Measurements from ENCODE around the gene BRINP2.

Gene BRINP2

DNA sequence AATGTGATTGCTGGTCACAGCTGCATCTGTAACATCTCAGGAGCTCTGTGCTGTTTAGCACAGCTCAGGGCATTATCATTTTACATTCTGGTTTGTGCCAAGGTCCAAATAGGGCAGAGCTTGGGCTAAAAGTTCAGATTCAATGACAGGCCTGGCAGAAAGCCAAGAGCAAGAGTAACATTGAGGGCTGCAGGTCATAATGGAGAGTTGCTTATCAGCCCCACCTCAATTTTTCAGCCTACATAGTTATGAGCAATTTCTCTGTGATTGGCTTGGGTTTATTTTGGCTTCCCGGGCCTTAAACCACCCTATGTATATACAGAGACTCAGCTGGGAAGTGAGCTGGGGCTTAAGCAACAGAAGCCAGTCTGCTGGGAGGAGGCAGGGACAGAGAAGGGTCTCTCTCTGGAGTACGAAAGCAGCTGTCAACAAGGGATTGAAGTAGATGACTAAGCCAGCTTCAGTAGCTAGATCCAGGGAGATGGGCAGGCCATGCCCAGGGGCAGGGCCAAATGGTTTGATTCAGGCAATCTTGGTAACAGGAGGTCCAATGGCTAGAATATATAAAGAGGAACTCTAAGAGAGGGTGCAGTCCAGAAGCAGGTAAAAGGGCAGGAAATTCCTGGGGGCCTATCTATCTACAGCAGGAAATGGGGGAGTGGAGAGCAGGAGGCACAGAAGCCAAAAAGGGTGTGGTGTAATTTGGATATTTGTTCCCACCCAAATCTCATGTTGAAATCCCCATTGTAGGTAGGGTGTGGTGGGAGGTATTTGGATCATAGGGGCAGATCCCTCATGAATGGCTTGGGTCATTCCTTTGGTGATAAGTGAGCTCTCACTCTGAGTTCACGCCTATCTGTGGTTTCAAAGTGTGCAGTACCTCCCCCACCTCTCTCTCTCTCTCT lies 49.0 kb downstream of the BRINP2 start:
- no peak for DNase-seq

DNA sequence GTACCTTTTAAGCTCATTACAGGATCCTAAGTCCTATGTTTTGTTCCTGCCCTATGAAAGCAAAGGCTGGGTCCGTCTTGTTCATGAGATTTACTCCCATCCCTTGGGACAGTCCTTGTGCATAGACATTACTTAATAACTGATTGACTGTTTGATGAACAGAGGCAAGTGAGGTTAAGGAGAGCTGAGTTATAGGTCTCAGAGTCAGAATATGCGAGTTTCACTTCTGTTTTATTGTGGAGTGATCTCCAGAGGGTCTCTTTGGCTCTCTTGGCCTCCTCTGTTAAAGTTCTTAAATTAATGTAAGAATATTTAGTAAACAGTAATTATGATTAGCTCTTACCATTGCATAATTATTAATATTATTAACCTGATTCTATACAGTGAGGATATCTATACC lies 52.6 kb downstream of the BRINP2 start:
- DNase-seq: no peak

DNA sequence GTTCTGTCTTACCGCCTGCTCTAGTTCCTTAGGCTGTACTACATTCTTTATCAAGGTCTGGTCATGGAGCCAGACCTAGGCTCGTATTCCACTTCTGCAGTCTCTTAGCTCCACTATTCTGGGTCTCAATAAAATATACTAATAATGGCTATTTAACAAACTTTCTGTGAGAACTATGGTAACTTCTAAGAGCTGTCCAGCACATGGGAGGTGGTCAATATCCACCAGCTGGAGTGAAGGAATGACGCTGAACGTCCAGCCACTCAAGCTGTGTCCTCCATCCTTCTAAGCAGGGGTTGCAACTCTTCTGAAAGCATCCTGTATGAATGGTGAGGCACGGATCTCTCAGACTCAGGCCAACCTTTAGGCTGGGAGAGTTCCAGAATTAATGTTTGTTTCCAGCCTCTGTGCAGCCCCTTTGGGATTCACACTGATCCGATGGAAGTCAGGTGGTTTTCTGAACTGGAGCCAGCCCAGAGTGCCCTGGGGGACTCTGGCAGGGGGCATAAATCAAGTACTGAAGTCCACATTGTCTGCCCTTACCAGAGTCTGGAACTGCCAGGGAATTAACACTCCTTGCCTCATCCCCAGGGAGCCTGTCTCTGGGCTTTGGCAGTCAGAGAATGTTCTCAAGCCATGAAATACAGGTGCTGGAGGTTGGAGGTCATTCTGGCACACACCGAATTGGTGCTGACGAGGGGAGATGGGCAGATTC lies 57.4 kb downstream of the BRINP2 start:
- peak in 1 of 3 experiments; percentile 57 for DNase-seq

DNA sequence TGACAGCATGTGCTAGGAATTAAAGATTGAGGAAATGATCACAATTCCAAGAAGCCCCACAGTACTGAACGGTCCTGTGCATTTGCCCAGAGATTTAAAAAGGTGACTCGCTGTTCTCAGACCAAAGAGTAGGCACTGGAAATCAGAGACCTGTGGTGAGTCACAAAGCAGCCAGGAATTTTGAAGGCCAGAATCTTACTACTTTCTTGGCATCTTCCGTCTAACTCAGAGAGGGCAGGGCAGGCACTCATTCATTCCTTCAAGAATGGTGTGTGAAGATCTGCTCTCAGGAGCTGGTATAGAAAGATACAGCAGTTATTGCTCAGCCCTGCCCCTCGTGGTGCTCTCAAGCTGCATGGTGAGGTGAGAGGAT lies 57.9 kb downstream of the BRINP2 start:
- no peak for DNase-seq

DNA sequence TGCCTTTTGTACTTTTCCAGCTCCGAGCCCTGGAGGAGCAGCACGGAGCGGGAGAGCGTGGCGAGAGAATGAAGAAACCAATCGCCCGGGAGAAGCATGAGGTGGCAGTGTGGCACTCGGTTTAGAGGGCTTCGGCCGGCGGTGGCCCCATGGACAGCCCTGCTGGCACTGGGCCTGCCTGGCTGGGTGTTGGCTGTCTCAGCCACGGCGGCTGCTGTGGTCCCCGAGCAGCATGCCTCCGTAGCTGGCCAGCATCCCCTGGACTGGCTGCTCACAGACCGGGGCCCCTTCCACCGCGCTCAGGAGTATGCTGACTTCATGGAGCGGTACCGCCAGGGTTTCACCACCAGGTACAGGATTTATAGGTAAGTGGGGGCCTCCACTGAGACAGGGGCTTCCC lies 59.0 kb downstream of the BRINP2 start:
- no peak for DNase-seq

DNA sequence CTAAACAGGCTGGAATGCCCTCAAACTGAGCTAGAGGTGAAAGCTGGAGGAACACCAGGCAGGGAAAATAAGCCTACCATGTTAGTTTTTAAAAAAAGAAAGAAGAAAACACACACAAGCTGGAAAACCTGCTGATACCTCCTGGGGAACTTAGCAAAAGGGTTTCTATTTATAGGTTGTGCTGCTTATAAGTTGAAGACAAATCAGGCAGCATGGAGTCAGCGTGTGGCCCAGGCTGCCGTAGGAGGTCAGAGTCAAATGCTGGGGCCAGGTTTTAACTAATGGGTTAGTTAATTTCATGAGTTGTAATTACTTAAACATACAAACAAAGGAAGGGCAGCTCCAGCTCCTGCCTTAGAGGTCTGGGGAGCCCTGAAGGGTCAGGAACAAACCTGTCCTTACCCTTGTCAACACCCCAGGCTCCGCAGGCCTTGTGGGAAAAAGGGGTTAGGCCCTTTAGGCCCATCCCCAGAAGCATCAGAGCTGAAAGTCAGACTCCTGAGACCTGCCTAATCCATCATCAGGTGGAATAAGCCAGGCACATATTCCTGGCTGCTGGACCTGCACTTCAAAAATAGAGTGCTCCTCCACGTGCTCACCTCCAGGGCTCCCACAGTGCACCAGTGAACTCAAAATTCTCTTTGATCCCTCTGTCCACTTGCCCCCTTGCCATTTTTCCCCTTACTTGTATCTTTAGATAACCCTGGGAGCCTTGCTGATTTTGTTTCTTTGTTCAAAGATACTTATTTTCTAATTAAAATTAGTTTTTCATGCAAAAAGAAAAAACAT lies 59.7 kb downstream of the BRINP2 start:
- DNase-seq: peak in 2 of 3 experiments; percentile 48 to 74

DNA sequence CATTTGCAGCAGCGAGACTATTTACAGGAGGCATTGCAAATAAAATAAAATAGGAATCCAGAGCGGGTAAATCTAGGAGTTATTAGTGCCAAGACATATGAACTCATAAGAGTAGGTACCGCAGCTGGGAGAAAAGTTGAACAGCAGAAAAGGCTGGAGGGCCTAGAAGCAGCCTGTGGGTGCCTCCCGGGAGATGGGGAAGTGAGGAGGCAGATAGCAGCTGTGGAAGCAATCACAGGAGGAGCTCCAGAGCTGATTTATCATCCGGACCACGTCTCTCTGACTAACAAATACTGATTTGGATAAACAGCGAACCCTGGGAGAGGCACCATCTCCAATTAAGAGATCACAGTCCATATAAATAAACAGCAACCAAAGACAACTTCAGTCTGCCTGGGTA lies 64.6 kb downstream of the BRINP2 start:
- no peak for DNase-seq

DNA sequence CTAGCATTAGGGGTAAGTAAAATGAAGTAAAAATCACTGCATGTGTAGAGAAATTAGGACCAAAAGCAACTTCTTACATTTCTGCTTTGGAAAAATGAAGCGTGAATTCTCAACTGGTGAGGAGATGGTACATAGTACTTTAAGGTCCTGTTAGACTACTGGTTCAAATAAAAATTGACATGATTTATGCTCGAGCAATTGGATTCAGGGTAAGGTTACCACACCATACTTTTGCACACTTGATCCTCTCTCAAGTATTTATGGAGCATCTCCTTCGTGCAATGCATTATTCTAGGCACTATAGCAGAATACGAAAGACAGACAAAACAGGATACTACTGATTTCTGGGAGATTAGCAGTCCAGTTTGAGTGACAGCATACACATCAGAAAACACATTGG lies 66.2 kb downstream of the BRINP2 start:
- DNase-seq: peak in 1 of 3 experiments; percentile 73

DNA sequence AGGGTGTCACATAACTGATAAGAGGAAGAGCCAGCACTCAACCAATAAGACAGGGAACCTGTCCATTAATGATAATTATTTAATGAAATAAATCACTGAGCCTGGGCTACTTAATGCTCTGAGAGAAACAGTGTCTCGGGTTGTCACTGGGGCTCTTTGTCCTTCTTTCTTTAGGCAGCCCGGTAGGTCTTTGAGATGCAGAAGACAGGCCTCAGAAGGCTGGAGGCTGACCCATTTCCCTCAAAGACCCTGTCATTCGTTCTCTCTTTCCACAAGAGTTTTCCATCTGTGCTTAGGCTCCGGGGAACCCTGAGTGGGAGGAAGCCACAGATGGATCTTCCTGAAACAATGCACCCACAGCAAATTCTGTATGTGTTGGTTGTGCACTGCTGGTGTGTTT lies 68.2 kb downstream of the BRINP2 start:
- no peak for DNase-seq

DNA sequence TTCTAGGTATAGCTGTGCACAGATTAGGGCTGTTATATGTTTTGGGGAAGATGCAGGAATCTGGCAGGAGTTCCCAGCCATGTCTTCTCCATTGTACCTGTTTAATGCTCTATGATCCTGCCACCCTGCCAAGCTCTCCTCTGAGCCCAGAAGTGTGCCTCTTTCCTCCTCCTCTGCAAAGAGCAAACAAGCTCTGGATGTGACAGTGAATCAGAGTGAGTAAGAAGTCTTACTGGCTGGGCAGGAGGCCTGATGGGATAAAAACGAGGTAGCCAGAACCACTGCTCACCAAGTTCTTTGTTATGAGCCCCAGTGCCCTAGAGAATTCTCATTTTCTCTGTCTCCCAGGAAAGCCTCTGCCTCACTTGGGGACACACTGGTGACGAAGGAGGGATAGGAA lies 69.0 kb downstream of the BRINP2 start:
- no peak for DNase-seq

DNA sequence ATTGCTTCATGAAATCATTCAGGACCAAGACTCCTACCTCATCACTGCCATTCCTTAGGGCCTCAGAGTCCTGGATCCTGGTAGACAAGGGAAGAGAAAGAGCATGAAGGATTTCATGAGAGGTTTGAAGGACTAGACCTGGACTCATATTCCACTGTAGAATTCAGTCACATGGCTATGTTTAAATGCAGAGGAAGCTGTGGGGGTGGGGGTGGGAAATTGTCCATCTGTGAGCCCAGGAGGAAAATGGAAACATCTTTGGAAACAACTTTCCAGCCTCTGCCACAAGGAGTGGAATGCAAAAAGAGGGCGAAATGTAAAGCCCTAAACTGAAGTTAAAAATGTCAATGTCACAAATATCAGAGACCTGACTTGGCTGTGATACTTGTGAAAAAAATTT lies 73.0 kb downstream of the BRINP2 start:
- no peak for DNase-seq

DNA sequence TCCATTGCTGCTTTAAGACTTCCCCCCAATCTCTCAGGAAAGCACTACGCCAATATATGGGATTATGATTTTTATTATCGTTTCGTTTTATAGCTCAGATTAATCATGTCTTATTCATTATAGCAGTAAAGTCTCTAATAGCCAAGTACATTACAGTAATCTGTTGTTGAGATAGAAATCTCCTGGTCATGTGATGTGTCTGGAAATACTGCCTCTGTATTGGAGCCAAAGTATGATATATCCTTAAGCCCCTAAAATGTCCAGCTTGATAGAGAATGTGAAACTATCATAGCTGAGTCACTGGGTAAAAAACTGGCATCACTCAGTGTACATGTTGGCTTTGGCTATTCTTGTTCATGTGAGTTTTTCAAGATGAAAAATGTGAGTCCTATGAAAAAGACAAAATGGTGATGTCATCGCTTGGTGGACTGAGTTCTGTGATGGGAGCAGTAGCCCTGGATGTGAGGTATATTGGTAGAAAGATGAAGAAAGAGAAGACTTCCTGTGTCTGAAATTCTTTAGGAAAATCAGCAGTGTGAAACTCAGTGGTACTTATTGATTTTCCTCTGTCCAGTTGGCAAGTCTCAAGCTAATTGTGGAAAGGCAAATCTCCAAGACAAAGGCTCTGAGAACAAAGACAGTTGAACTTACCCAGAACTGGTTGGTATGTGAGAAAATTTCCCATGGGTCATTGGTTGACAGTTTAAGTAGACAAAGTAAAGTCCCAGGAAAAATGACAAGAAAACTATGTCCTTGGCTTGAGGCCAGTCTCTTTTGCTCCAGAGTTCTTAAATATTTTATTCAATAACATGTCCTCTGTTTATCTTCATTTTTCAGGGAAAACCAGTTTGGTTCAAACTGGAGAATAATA lies 76.2 kb downstream of the BRINP2 start:
- DNase-seq: no peak

DNA sequence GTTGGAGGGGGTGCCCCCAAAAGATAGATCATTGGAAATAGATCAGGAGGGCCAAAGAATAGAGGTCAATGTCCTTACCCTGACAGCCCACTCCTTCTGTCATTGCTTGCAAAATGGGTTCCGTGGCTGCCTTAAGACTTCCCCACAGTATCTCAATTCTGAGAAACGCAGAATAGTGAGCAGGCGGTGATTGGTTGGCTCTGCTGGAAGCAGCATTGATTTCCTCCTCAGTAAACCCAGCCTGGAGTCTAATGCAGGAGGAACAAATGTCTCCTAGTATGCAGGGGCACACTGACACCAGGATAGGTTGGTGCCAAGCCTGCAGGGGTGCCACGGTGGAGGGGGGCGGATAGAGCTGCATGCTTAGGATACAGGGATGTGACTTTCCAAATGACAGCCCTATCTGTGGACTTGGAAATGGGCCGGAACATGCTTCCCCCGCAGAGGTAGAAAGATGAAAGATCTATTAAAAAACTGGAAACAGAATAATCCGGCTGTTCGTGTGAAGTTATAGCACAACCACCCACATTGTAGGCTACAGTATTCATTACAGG lies 76.9 kb downstream of the BRINP2 start:
- DNase-seq: no peak

DNA sequence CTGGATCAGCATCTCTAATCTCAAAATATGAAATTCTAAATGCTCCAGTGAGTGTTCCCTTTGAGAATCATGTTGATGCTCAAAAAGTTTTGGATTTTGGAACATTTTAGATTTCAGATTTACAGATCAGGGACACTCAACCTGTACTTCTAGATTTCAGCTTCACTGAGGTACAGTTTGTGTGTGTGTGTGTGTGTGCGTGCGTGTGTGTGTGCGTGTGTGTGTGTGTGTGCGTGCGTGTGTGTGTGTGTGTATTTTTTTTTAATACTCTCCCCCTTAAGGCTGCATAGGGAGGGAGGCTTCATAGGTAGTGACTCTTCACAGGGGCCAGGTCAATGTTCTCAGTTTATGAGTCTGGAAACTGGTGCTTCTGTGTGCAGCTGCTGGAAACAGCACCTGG lies 77.5 kb downstream of the BRINP2 start:
- DNase-seq: no peak

DNA sequence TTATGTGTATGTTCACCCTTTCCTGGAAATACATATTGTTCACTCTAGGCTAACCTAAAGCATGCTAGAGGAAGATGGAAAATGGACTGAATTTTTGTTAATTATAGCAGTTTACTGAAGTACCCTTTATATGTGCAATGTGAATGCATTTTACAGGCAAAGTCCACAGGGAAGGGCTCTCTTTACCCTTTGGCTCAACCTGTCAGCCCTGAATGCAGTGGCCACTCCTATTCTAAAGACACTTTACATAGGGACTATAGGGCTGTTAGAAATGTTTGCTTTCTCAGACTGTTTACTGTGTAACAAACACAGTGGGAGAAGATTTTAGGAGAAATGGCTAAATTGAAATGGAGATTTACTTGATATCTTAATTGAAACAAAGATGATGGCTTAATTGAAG lies 78.5 kb downstream of the BRINP2 start:
- peak in 1 of 3 experiments; percentile 14 for DNase-seq

DNA sequence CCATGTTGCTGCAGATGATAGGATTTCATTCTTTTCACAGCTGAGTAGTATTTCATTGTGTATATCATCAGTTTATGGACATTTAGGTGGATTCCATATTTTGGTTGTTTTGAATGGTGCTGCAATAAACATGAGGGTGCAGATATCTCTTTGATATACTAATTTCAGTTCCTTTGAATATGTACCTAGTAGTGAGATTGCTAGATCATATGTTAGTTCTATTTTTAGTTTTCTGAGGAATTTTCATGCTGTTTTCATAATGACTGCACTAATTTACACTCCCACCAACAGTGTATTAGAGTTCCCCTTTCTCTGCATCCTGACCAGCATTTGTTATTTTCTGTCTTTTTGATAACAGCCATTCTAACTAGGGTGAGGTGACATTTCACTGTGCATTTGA lies 82.1 kb downstream of the BRINP2 start:
- no peak for DNase-seq

DNA sequence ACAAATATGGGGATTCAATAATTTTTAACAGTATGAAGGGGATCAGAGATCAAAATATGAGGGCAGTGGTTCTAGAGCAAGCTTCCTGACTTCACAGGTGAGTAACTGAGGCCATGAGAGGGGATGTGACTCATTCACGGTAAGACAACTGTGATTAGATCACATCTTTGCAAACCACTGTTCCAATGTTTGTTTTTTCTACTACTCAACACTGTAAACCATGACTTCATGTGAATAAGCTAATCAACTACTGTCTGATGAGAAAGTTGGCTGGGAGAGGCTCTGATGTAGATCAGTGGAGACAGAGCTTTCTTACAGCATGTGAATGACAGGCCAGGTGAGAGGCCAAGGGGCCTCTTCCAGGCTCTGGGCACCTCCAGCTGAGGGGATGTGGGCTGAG lies 84.7 kb downstream of the BRINP2 start:
- peak in 1 of 3 experiments; percentile 83 for DNase-seq

DNA sequence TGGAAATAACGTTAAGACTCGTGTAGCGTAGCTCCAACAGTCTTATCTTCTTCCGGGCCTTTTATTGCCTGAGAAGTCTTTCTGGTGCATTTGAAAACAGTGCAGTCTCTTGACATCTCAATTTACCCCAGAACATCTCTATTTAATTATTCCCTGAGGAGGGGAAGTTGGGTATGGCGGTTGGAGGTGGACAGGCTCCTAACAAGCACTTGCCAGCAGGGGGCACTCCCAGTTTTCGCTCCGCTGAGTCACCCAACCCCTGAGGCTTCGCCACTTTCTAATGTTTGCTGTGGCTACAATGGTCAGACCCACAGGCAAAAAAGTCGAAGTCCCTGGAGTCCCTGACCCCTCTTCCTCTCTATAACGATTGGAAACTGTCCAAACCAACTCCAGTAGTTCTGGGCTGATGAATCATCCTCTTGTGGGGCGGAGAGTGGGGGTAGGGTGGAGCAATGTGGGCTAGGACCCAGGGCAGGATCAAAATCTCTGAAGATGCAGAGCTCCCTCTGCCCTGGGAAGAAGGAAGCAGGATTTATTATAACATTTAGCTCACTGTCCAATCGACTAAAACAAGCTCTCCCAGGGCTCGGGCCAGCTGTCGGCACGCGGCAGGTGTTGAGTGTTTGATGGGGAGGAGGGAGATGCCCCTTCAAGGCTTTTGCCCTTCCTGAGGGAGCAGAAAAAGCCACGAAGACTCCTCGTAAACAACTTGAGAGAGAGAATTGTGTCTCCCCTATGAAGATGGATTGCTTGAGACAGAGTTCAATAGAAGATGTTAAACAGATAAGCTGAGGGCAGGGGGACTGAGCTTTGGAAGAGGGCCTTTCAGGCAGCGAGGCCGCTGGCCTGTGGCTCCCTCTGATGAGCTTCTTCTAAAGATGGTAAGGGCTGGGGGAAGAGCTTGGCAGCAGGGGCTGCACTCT lies 85.7 kb downstream of the BRINP2 start:
- peak; percentile 31 to 92 (median 62) for DNase-seq

DNA sequence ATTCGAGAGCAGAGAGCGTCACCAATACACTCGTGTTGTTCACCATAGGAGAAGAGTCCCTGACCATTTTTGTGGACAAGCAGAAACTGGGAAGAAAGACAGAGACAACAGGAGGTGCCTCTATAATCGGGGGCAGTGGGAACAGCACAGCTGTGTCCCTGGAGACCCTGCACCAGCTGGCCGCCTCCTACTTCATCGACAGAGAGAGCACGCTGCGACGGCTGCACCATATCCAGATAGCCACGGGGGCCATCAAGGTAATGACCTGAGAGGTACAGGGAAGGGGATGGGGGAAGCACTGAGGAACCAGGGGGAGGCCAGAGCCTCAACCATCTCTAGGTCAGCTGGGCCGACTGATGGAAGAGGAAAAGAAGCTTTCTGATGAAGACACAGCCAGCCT lies 86.4 kb downstream of the BRINP2 start:
- no peak for DNase-seq

DNA sequence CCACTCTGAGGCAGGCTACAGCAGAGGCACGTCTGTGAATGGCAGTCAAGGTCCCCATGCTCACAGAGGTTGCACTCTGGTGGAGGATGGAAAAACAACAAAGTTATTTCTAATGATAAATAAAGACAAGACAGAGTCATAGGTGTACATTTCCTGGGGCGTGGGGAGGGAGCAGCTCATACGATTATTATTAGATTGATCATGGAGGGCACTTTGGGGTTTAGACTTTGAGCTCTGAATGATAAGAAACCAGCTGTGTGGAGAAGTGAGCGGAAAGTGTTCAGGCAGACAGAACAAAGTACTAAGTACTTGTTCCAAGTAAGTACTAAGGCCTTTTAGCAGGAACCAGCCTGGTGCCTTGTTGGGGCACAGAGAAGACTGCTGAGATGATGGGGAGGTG lies 86.8 kb downstream of the BRINP2 start:
- DNase-seq: no peak

DNA sequence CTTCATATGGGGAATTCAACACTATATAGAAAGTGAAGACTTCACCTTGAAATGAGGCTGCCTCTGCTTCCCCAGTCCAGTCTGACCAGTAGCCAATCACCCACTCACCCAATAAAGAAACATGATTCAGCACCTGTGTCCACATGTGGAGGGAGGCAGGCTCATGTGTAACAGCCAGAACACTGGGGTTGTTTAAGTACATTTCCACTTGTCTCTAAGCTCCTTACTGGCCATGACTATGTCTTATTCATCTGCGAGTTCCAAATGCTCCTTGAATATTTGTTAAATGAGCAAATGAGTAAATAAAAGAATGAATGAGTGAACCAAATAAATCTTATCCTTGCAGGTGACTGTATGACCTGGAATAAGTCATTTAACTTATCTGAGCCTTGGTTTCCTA lies 100.1 kb downstream of the BRINP2 start:
- no peak for DNase-seq
